H9 (cell line): ENCODE data around the gene SLC12A6. TPM values are rescaled to one million over a fixed set of nuclear protein-coding genes. Genes with fewer than 3 reads are reported as not detected.

Experiments
- DNase-seq: peaks from one replicate; pipeline ENCODE4 v3.0.0-alpha.2; 2017
- H2AFZ ChIP-seq: one replicate; pipeline ENCODE4 v1.6.1; 2013; ENCODE audit warnings: mild to moderate bottlenecking, low read length, control low read depth, moderate library complexity
- H2AK5ac ChIP-seq: 2 replicates; pipeline ENCODE4 v1.6.1; 2013; ENCODE audit warnings: low read length, control low read depth, mixed read lengths; ENCODE audit not compliant: insufficient read length
- H2BK120ac ChIP-seq: one replicate; pipeline ENCODE4 v1.6.1; 2013; ENCODE audit warnings: low read depth, mild to moderate bottlenecking, low read length, control low read depth, inconsistent platforms; ENCODE audit not compliant: poor library complexity, severe bottlenecking
- H2BK12ac ChIP-seq: 2 replicates; pipeline ENCODE4 v1.6.1; 2013; ENCODE audit warnings: low read length, control low read depth, mixed read lengths, low read depth; ENCODE audit not compliant: insufficient read length
- H2BK15ac ChIP-seq: 2 replicates; pipeline ENCODE4 v1.6.1; 2013; ENCODE audit warnings: low read depth, low read length, control low read depth
- H2BK20ac ChIP-seq: one replicate; pipeline ENCODE4 v1.6.1; 2013; ENCODE audit warnings: low read depth, mild to moderate bottlenecking, low read length, control low read depth, inconsistent platforms; ENCODE audit not compliant: poor library complexity, severe bottlenecking
- H2BK5ac ChIP-seq: 2 replicates; pipeline ENCODE4 v1.6.1; 2013; ENCODE audit warnings: low read length, control low read depth, mixed read lengths; ENCODE audit not compliant: insufficient read length
- H3K14ac ChIP-seq: 2 replicates; pipeline ENCODE4 v1.6.1; 2013; ENCODE audit warnings: low read length, control low read depth; ENCODE audit not compliant: insufficient read depth
- H3K18ac ChIP-seq: 2 replicates; pipeline ENCODE4 v1.6.1; 2013; ENCODE audit warnings: low read depth, mild to moderate bottlenecking, mixed read lengths, low read length, control low read depth; ENCODE audit not compliant: insufficient read length
- H3K23ac ChIP-seq: 2 replicates; pipeline ENCODE4 v1.6.1; 2013; ENCODE audit warnings: low read length, control low read depth, mixed read lengths, low read depth; ENCODE audit not compliant: insufficient read length
- H3K23me2 ChIP-seq: 2 replicates; pipeline ENCODE4 v1.6.1; 2013; ENCODE audit warnings: low read depth, mild to moderate bottlenecking, mixed read lengths, low read length, control low read depth; ENCODE audit not compliant: insufficient read length, poor library complexity, severe bottlenecking
- H3K27ac ChIP-seq: 2 replicates; pipeline ENCODE4 v1.5.1; 2013; ENCODE audit warnings: low read length, control low read depth, mixed read lengths, low read depth; ENCODE audit not compliant: insufficient read length
- H3K27me3 ChIP-seq: 2 replicates; pipeline ENCODE4 v1.6.1; 2013; ENCODE audit warnings: low read length, control low read depth, inconsistent platforms; ENCODE audit not compliant: insufficient read depth
- H3K4ac ChIP-seq: 2 replicates; pipeline ENCODE4 v1.6.1; 2013; ENCODE audit warnings: low read depth, mild to moderate bottlenecking, control low read depth, inconsistent platforms, low read length, moderate library complexity
- H3K4me1 ChIP-seq: 2 replicates; pipeline ENCODE4 v1.6.1; 2013; ENCODE audit warnings: low read length, control low read depth, inconsistent platforms; ENCODE audit not compliant: insufficient read depth
- H3K4me2 ChIP-seq: 2 replicates; pipeline ENCODE4 v1.6.1; 2013; ENCODE audit warnings: low read length, control low read depth, mixed read lengths; ENCODE audit not compliant: insufficient read length, insufficient read depth
- H3K56ac ChIP-seq: 2 replicates; pipeline ENCODE4 v1.6.1; 2013; ENCODE audit warnings: low read depth, mild to moderate bottlenecking, mixed read lengths, low read length, control low read depth; ENCODE audit not compliant: insufficient read length
- H3K79me1 ChIP-seq: 2 replicates; pipeline ENCODE4 v1.6.1; 2013; ENCODE audit warnings: low read depth, mild to moderate bottlenecking, moderate library complexity, low read length, control low read depth, inconsistent platforms; ENCODE audit not compliant: insufficient read depth, poor library complexity, severe bottlenecking
- H3K79me2 ChIP-seq: 2 replicates; pipeline ENCODE4 v1.6.1; 2013; ENCODE audit warnings: low read length, control low read depth, inconsistent platforms; ENCODE audit not compliant: insufficient read depth
- H3K9ac ChIP-seq: 2 replicates; pipeline ENCODE4 v1.6.1; 2013; ENCODE audit warnings: low read length, control low read depth, mixed read lengths; ENCODE audit not compliant: insufficient read length; ENCODE audit errors: extremely low read depth
- H3K9me3 ChIP-seq: one replicate; pipeline ENCODE4 v1.6.1; 2013; ENCODE audit warnings: low read depth, low read length, inconsistent platforms; ENCODE audit not compliant: control insufficient read depth
- H3T11ph ChIP-seq: one replicate; pipeline ENCODE4 v1.6.1; 2013; ENCODE audit warnings: mild to moderate bottlenecking, low read length, control low read depth, inconsistent platforms
- H4K20me1 ChIP-seq: one replicate; pipeline ENCODE4 v1.6.1; 2013; ENCODE audit not compliant: control insufficient read depth, insufficient read length, insufficient read depth
- H4K5ac ChIP-seq: 2 replicates; pipeline ENCODE4 v1.6.1; 2013; ENCODE audit warnings: low read depth, mild to moderate bottlenecking, mixed read lengths, low read length, control low read depth; ENCODE audit not compliant: insufficient read length
- H4K8ac ChIP-seq: replicated peaks from 2 replicates; pipeline ENCODE4 v1.6.1; 2013; ENCODE audit warnings: low read length, control low read depth, mixed read lengths, low read depth; ENCODE audit not compliant: insufficient read length
- H4K91ac ChIP-seq: 2 replicates; pipeline ENCODE4 v1.6.1; 2013; ENCODE audit warnings: low read depth, mild to moderate bottlenecking, moderate library complexity, mixed read lengths, low read length, control low read depth; ENCODE audit not compliant: insufficient read length
- H3K27ac Mint-ChIP-seq, 3 experiments: 2 replicates in 2 of 3; 3 replicates in 1 of 3; pipeline ENCODE4 v1.8.0; 2020 to 2021; ENCODE audit warnings: mixed read lengths in 3 of 3, mild to moderate bottlenecking in 1 of 3, moderate library complexity in 1 of 3
- H3K27me3 Mint-ChIP-seq: 2 replicates; pipeline ENCODE4 v1.8.0; 2021; ENCODE audit warnings: low read depth, mild to moderate bottlenecking, moderate library complexity, mixed read lengths
- H3K36me3 Mint-ChIP-seq, 3 experiments: 2 replicates in 2 of 3; 3 replicates in 1 of 3; pipeline ENCODE4 v1.8.0; 2020 to 2021; ENCODE audit warnings: low read depth in 3 of 3, mixed read lengths in 3 of 3; ENCODE audit not compliant: insufficient read depth in 1 of 3
- H3K4me1 Mint-ChIP-seq, 2 experiments: 2 replicates each; pipeline ENCODE4 v1.8.0; 2020; ENCODE audit warnings: mixed read lengths in 2 of 2
- H3K4me3 Mint-ChIP-seq, 2 experiments: 2 replicates in 1 of 2; 3 replicates in 1 of 2; pipeline ENCODE4 v1.8.0; 2020 to 2021; ENCODE audit warnings: mild to moderate bottlenecking in 2 of 2, mixed read lengths in 2 of 2, moderate library complexity in 1 of 2
- H3K9me3 Mint-ChIP-seq, 2 experiments: 2 replicates in 1 of 2; 3 replicates in 1 of 2; pipeline ENCODE4 v1.8.0; 2020; ENCODE audit warnings: mild to moderate bottlenecking in 2 of 2, mixed read lengths in 2 of 2, moderate library complexity in 1 of 2
- WGBS: extraction: QIAGEN DNeasy Blood & Tissue Kit; methylation state at CpG from one replicate; pipeline ENCODE4 v1.1.7; 2013; ENCODE audit warnings: missing lambda C conversion rate, low lambda C conversion rate, mixed read lengths; ENCODE audit not compliant: insufficient read length; ENCODE audit errors: extremely low coverage; 5-methylcytosine and 5-hydroxymethylcytosine counted together
- total RNA-seq: library from RNA; stranded (reverse); gene quantifications from 2 replicates; pipeline ENCODE4 v1.2.1, GENCODE V29; 2021
- TF ChIP-seq, protein P1 (sequence below): fragments of 200-600 bp; sonication (generic); conservative IDR thresholded peaks from 3 replicates; pipeline ENCODE4 v1.8.0; 2021; ENCODE audit warnings: antibody characterized with exemption, mild to moderate bottlenecking

Gene SLC12A6
- total RNA-seq, 1 experiment from 2014 or later, result 11.1 TPM

DNA sequence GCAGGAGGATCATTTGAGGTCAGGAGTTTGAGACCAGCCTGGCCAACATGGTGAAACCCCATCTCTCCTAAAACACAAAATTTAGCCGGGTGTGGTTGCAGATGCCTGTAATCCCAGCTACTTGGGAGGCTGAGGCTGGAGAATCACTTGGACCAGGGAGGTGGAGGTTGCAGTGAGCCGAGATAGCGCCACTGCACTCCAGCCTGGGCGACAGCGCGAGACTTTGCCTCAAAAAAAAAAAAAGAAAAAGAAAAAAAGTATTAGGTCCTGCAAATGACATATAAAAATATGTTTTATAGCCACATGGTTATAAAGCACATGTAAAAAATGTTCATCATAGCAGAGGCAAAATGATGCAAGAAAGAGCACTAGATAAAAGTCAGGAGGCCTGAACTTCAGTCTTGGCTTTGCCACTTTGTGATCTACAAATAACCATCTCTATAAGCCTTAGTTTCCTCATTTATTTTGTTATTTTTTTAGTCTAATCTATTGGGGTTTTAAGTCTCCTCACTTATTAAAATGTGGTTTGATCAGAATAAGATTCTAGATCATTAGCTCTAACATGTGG lies 4.9 kb downstream of the SLC12A6 start:
- no peak overlapping the region for H4K91ac ChIP-seq
- no peaks in the 10 kb centered on the region for H3K79me1 ChIP-seq
- whole genome bisulfite sequencing, result no CpG with 5 or more reads among the region's 6 CpGs
- no peaks in the 10 kb centered on the region for H3K27me3 ChIP-seq
- no peak overlapping the region for H2BK20ac ChIP-seq
- Mint-ChIP-seq H3K4me1 (peaks cover 7% of the 10 kb centered on the region in 2 experiments), H3K27me3 (peaks cover 5% of the 10 kb centered on the region; the same call in 1 of the 2 replicates), H3K9me3 (no peaks in the 10 kb centered on the region), H3K27ac (no peak overlapping the region), H3K4me3 (no peak overlapping the region), H3K36me3 (no peaks in the 10 kb centered on the region)
- H2BK120ac ChIP-seq, result no peak overlapping the region
- no peaks in the 10 kb centered on the region for H3K4me1 ChIP-seq
- no peak overlapping the region for H4K8ac ChIP-seq
- H3K4ac ChIP-seq, result no peak overlapping the region
- no peak overlapping the region for H3K18ac ChIP-seq
- H3K23ac ChIP-seq, result no peak overlapping the region
- H4K20me1 ChIP-seq, result no peaks in the 10 kb centered on the region
- H3K56ac ChIP-seq, result no peak overlapping the region
- H3K23me2 ChIP-seq, result peaks cover 4% of the 10 kb centered on the region
- no peak overlapping the region for H3K27ac ChIP-seq
- H3K9ac ChIP-seq, result no peak overlapping the region
- no peak overlapping the region for H2BK5ac ChIP-seq
- no peaks in the 10 kb centered on the region for H3K9me3 ChIP-seq
- DNase-seq, result no peak
- no peaks in the 10 kb centered on the region for H3K79me2 ChIP-seq
- no peak overlapping the region for H2AFZ ChIP-seq
- TF ChIP-seq, protein P1, sequence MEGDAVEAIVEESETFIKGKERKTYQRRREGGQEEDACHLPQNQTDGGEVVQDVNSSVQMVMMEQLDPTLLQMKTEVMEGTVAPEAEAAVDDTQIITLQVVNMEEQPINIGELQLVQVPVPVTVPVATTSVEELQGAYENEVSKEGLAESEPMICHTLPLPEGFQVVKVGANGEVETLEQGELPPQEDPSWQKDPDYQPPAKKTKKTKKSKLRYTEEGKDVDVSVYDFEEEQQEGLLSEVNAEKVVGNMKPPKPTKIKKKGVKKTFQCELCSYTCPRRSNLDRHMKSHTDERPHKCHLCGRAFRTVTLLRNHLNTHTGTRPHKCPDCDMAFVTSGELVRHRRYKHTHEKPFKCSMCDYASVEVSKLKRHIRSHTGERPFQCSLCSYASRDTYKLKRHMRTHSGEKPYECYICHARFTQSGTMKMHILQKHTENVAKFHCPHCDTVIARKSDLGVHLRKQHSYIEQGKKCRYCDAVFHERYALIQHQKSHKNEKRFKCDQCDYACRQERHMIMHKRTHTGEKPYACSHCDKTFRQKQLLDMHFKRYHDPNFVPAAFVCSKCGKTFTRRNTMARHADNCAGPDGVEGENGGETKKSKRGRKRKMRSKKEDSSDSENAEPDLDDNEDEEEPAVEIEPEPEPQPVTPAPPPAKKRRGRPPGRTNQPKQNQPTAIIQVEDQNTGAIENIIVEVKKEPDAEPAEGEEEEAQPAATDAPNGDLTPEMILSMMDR, result no peak
- H3T11ph ChIP-seq, result no peak overlapping the region
- no peak overlapping the region for H2AK5ac ChIP-seq
- H3K14ac ChIP-seq, result no peak overlapping the region
- H2BK12ac ChIP-seq, result no peak overlapping the region
- H4K5ac ChIP-seq, result no peak overlapping the region
- H2BK15ac ChIP-seq, result no peak overlapping the region
- H3K4me2 ChIP-seq, result no peak overlapping the region
